HepG2 (cell line): ENCODE data around the gene FKTN. TPM values are rescaled to one million over a fixed set of nuclear protein-coding genes. Genes with fewer than 3 reads are reported as not detected.
A peak's percentile ranks its signal among the peaks of the same experiment; 100 is the strongest.

Experiments
- AGO1 ChIP-seq: fragments of 200-400 bp; formaldehyde crosslinking; IDR thresholded peaks from 2 replicates; pipeline ENCODE4 v1.6.1; 2017; ENCODE audit warnings: mild to moderate bottlenecking, low read depth, low read length, moderate library complexity; ENCODE audit not compliant: poor library complexity, severe bottlenecking
- BORCS8-MEF2B ChIP-seq: sonication (generic); formaldehyde crosslinking; IDR thresholded peaks from 2 replicates; pipeline ENCODE4 v1.8.0; 2022; ENCODE audit warnings: mild to moderate bottlenecking, missing genetic modification reagents
- BRD4 ChIP-seq: sonication (generic); formaldehyde crosslinking; IDR thresholded peaks from 2 replicates; pipeline ENCODE4 v1.4.0; 2020; ENCODE audit warnings: missing genetic modification reagents
- CERS6 ChIP-seq: sonication (generic); formaldehyde crosslinking; IDR thresholded peaks from 2 replicates; pipeline ENCODE4 v1.5.0; 2020; ENCODE audit warnings: missing genetic modification reagents
- ELF3 ChIP-seq: IDR thresholded peaks from 2 replicates; pipeline ENCODE4 v1.6.1; 2016; ENCODE audit warnings: missing genetic modification reagents, missing compliant biosample characterization
- IRF1 ChIP-seq: sonication (generic); formaldehyde crosslinking; IDR thresholded peaks from 2 replicates; pipeline ENCODE4 v1.4.0; 2020; ENCODE audit warnings: low read depth, mild to moderate bottlenecking, missing genetic modification reagents
- KAT8 ChIP-seq: IDR thresholded peaks from 2 replicates; pipeline ENCODE4 v1.6.1; 2016; ENCODE audit warnings: missing genetic modification reagents, missing compliant biosample characterization
- KLF12 ChIP-seq: sonication (generic); formaldehyde crosslinking; IDR thresholded peaks from 2 replicates; pipeline ENCODE4 v1.4.0; 2020; ENCODE audit warnings: missing genetic modification reagents, borderline replicate concordance
- KLF6 ChIP-seq: IDR thresholded peaks from 2 replicates; pipeline ENCODE4 v1.8.0; 2016; ENCODE audit warnings: missing biosample characterization, missing genetic modification reagents
- PHF8 ChIP-seq: sonication (generic); formaldehyde crosslinking; IDR thresholded peaks from 2 replicates; pipeline ENCODE4 v1.5.0; 2020; ENCODE audit warnings: missing genetic modification reagents
- RNF2 ChIP-seq: fragments of 450-650 bp; conservative IDR thresholded peaks from 2 replicates; pipeline ENCODE4 v1.6.1; 2016; ENCODE audit warnings: low read depth
- SAP130 ChIP-seq: IDR thresholded peaks from 2 replicates; pipeline ENCODE4 v1.6.1; 2016; ENCODE audit warnings: low read depth
- TOPORS ChIP-seq: sonication (generic); formaldehyde crosslinking; IDR thresholded peaks from 2 replicates; pipeline ENCODE4 v1.8.0; 2023; ENCODE audit warnings: mild to moderate bottlenecking, missing genetic modification reagents
- YY1 ChIP-seq: IDR thresholded peaks from 2 replicates; pipeline ENCODE4 v1.6.1; 2011; ENCODE audit warnings: low read length, low read depth, moderate library complexity, mild to moderate bottlenecking; ENCODE audit not compliant: insufficient read depth, insufficient replicate concordance
- ZBTB7A ChIP-seq: sonication (generic); formaldehyde crosslinking; IDR thresholded peaks from 2 replicates; pipeline ENCODE4 v1.8.0; 2022; ENCODE audit warnings: mild to moderate bottlenecking, missing genetic modification reagents
- ZFP37 ChIP-seq: sonication (generic); formaldehyde crosslinking; IDR thresholded peaks from 2 replicates; pipeline ENCODE4 v1.4.0; 2020; ENCODE audit warnings: missing genetic modification reagents, borderline replicate concordance
- ZFP90 ChIP-seq: sonication (generic); formaldehyde crosslinking; IDR thresholded peaks from 2 replicates; pipeline ENCODE4 v1.8.0; 2022; ENCODE audit warnings: missing genetic modification reagents, mild to moderate bottlenecking, inconsistent platforms, borderline replicate concordance
- ZNF549 ChIP-seq: sonication (generic); formaldehyde crosslinking; IDR thresholded peaks from 2 replicates; pipeline ENCODE4 v1.5.0; 2020; ENCODE audit warnings: missing genetic modification reagents
- polyA plus RNA-seq, 8 experiments: library from polyadenylated mRNA; depleted of rRNA in 3 of 8; stranded (reverse) in 7 of 8; unstranded in 1 of 8; fragments of >200 nt; fragmentation: Illumina TruSeq in 4 of 8; extraction: Trizol in 4 of 8; gene quantifications; 2 replicates each; pipeline versions ENCODE4 v1.2.1 to v1.2.3, GENCODE V29; 2011 to 2016; ENCODE audit warnings: low read depth in 4 of 8, missing spikeins in 1 of 8, mixed read lengths in 1 of 8; ENCODE audit not compliant: insufficient read depth in 1 of 8
- total RNA-seq, 5 experiments: library from RNA; depleted of rRNA; stranded (reverse); fragments of >200 nt; fragmentation: Illumina TruSeq; extraction: Trizol; gene quantifications; 2 replicates each; pipeline ENCODE4 v1.2.3, GENCODE V29; 2016; ENCODE audit warnings: low read depth in 1 of 5
- TF ChIP-seq, protein P1 (sequence below): sonication (generic); formaldehyde crosslinking; IDR thresholded peaks from 2 replicates; pipeline ENCODE4 v1.8.1; 2022; ENCODE audit warnings: low read depth, mild to moderate bottlenecking, missing genetic modification reagents
- TF ChIP-seq, protein P2 (sequence below): sonication (generic); formaldehyde crosslinking; IDR thresholded peaks from 2 replicates; pipeline ENCODE4 v1.4.0; 2020; ENCODE audit warnings: missing genetic modification reagents
- TF ChIP-seq, protein P3 (sequence below): sonication (generic); formaldehyde crosslinking; IDR thresholded peaks from 2 replicates; pipeline ENCODE4 v1.8.1; 2023; ENCODE audit warnings: mild to moderate bottlenecking, inconsistent platforms, moderate library complexity, missing genetic modification reagents, borderline replicate concordance

FKTN gene
- total and polyA plus RNA-seq, 2 of the 13 experiments (the other 11 are each of a cell fraction or from before 2014, with no cell fraction given) = 7.9 to 13.5 TPM

DNA sequence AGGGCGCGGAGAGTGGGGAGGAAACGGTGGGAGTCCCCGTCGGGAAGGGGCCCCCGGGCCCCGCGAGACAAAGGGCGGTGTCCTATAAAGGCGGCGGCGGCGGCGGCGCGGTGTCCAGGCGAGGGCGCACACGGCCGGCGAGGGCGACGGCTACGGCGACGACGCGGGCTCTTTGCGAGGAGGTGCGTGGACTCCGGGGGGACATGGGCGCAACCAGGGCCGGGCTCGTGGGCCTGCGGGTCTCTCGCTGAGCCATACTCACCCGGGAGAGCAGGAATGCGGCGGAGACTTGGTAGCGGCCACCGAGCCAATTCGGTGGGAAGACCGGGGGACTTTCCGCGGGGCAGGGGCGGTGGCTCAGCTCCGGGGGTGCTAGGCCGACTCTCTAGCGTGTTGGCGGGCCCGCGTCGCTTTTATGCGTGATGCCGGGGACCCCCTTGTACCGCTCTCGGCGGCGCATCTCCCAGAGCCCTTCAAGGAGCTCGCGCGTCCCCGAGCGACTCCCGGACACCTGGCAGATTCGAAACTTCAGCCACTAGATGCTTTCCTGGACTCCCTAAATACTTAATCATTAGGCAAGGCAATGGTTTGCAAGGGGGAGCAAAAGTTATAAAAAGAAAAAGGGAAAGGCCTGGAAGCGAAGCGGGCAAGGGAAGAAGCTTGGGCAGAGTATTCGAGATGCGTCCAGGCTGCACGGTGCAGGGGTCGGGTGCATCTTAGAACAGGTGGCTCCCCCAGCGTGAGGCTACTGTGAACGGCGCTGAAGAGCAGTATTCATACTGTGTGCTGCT is 98.4 kb downstream of the FKTN start (continued):
- TF ChIP-seq BORCS8-MEF2B (CRISPR knock-in tag) (peak; percentile 70), RNF2 (peak; percentile 49; the same call in 1 of the 2 replicates), ZFP37 (CRISPR knock-in tag) (peak; percentile 47; the same call in 1 of the 2 replicates), ZNF549 (CRISPR knock-in tag) (no peak), SAP130 (CRISPR knock-in tag) (0 out of 2 replicates have a peak, but pooled peaks have one; percentile 21), ZBTB7A (CRISPR knock-in tag) (0 out of 2 replicates have a peak, but pooled peaks have one; percentile 77), KLF12 (CRISPR knock-in tag) (0 out of 2 replicates have a peak, but pooled peaks have one; percentile 61), TOPORS (peak; percentile 65; the same call in 1 of the 2 replicates), AGO1 (peak; percentile 35), BRD4 (CRISPR knock-in tag) (no peak), PHF8 (peak; percentile 23; the same call in 1 of the 2 replicates), ZFP90 (CRISPR knock-in tag) (no peak; the same call in 1 of the 2 replicates), IRF1 (no peak), ELF3 (CRISPR knock-in tag) (peak; percentile 43; the same call in 1 of the 2 replicates), KLF6 (CRISPR knock-in tag) (no peak), CERS6 (CRISPR knock-in tag) (no peak), YY1 (peak; percentile 17), KAT8 (0 out of 2 replicates have a peak, but pooled peaks have one; percentile 26)
- TF ChIP-seq, protein P1, sequence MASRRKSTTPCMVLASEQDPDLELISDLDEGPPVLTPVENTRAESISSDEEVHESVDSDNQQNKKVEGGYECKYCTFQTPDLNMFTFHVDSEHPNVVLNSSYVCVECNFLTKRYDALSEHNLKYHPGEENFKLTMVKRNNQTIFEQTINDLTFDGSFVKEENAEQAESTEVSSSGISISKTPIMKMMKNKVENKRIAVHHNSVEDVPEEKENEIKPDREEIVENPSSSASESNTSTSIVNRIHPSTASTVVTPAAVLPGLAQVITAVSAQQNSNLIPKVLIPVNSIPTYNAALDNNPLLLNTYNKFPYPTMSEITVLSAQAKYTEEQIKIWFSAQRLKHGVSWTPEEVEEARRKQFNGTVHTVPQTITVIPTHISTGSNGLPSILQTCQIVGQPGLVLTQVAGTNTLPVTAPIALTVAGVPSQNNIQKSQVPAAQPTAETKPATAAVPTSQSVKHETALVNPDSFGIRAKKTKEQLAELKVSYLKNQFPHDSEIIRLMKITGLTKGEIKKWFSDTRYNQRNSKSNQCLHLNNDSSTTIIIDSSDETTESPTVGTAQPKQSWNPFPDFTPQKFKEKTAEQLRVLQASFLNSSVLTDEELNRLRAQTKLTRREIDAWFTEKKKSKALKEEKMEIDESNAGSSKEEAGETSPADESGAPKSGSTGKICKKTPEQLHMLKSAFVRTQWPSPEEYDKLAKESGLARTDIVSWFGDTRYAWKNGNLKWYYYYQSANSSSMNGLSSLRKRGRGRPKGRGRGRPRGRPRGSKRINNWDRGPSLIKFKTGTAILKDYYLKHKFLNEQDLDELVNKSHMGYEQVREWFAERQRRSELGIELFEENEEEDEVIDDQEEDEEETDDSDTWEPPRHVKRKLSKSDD (CRISPR knock-in tag) = no peak
- TF ChIP-seq, protein P2, sequence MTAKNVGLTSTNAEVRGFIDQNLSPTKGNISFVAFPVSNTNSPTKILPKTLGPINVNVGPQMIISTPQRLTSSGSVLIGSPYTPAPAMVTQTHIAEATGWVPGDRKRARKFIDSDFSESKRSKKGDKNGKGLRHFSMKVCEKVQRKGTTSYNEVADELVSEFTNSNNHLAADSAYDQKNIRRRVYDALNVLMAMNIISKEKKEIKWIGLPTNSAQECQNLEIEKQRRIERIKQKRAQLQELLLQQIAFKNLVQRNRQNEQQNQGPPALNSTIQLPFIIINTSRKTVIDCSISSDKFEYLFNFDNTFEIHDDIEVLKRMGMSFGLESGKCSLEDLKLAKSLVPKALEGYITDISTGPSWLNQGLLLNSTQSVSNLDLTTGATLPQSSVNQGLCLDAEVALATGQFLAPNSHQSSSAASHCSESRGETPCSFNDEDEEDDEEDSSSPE (CRISPR knock-in tag) = peak; percentile 69
- TF ChIP-seq, protein P3, sequence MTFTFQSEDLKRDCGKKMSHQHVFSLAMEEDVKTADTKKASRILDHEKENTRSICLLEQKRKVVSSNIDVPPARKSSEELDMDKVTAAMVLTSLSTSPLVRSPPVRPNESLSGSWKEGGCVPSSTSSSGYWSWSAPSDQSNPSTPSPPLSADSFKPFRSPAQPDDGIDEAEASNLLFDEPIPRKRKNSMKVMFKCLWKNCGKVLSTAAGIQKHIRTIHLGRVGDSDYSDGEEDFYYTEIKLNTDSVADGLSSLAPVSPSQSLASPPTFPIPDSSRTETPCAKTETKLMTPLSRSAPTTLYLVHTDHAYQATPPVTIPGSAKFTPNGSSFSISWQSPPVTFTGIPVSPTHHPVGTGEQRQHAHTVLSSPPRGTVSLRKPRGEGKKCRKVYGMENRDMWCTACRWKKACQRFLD (CRISPR knock-in tag) = peak; percentile 74; the same call in 1 of the 2 replicates
